Activated T-cell treated with anti-CD3 and anti-CD28 coated beads, Interleukin-2, amount 50 U/mL, for 4 hours (primary cell): ENCODE measurements around the gene EPB41L2. TPM values are rescaled to one million over a fixed set of nuclear protein-coding genes. Genes with fewer than 3 reads are reported as not detected.

Experiments used
- ATAC-seq, 2 donors: fragments of 200-7000 bp; cut with Tn5 transposase; one replicate each; pipeline ENCODE4 v1.10.0; 2021
- DNase-seq: peaks from one replicate; pipeline ENCODE4 v3.0.0-alpha.2; 2020
- H3K27me3 Mint-ChIP-seq: one replicate; pipeline ENCODE4 v1.8.0; 2021; ENCODE audit warnings: low read depth, mixed read lengths
- H3K36me3 Mint-ChIP-seq: one replicate; pipeline ENCODE4 v1.8.0; 2022; ENCODE audit warnings: mixed read lengths; ENCODE audit not compliant: insufficient read depth
- H3K4me1 Mint-ChIP-seq: one replicate; pipeline ENCODE4 v1.8.0; 2021; ENCODE audit warnings: low read depth, mixed read lengths
- H3K4me3 Mint-ChIP-seq: one replicate; pipeline ENCODE4 v1.8.0; 2021; ENCODE audit warnings: mild to moderate bottlenecking, moderate library complexity, mixed read lengths
- H3K9me3 Mint-ChIP-seq: one replicate; pipeline ENCODE4 v1.8.0; 2021; ENCODE audit warnings: mixed read lengths
- total RNA-seq, 3 donors: library from RNA; stranded (reverse); gene quantifications; one replicate each; pipeline ENCODE4 v1.2.1, GENCODE V29; 2021

The EPB41L2 gene
- total RNA-seq, 3 donors from 2014 or later: 11.7 to 18.0 (median 15.3) TPM

GRCh38 chr6:130837067-130837466 is 226.0 kb downstream of the EPB41L2 start:
- ATAC-seq: no peak
- DNase-seq: no peak
- no peak overlapping the region for H3K4me3 Mint-ChIP-seq
- no peaks in the 10 kb centered on the region for H3K4me1 Mint-ChIP-seq
- H3K36me3 Mint-ChIP-seq: no peaks in the 10 kb centered on the region
- H3K27me3 Mint-ChIP-seq: no peaks in the 10 kb centered on the region
- no peaks in the 10 kb centered on the region for H3K9me3 Mint-ChIP-seq

GRCh38 chr6:130836055-130836640 is 226.9 kb downstream of the EPB41L2 start:
- H3K4me3 Mint-ChIP-seq: no peak overlapping the region

DNA sequence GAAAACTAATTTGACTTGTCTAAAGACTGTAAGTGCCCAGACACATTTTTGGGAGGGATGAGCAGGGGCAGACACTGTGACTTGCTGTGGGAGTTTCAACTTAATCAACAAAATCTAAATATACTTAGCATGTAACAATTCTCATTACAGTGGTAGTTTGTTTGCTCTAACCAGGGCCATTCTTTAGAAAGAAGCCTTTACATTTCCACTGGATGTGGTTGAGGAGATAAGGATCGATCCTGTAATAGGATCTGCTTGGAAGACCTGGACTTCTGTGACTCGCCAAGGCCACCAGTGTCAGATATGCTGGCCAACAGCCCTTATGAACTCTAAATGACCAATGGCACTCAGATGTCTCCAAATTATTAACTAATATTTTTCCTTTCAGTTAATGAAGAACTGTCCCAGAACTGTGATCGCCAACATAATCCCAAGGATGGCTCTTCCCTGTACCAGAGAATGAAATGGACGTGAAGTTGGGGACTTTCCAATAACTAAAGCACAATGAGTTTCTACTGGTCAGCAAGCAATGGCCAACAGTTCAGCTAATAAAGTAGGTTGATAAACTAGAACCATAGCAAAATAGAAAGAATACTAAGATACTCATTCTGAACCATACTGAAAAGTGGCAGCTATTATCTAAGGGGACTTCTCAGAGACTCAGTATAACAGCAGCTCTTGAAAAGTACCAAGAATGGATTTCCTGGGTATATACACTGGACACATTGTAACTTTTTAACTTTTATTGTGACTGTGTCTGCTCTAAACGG is 228.4 kb downstream of the EPB41L2 start:
- H3K36me3 Mint-ChIP-seq: peaks cover 2% of the 10 kb centered on the region
- ATAC-seq (no peak), DNase-seq (no peak)

More at GRCh38 chr6:130836055-130836640, 226.9 kb downstream of the EPB41L2 start:
- no peak for DNase-seq
- H3K9me3 Mint-ChIP-seq: no peaks in the 10 kb centered on the region
- no peaks in the 10 kb centered on the region for H3K4me1 Mint-ChIP-seq
- H3K27me3 Mint-ChIP-seq: no peaks in the 10 kb centered on the region
- ATAC-seq: no peak
- H3K36me3 Mint-ChIP-seq: no peaks in the 10 kb centered on the region

DNA sequence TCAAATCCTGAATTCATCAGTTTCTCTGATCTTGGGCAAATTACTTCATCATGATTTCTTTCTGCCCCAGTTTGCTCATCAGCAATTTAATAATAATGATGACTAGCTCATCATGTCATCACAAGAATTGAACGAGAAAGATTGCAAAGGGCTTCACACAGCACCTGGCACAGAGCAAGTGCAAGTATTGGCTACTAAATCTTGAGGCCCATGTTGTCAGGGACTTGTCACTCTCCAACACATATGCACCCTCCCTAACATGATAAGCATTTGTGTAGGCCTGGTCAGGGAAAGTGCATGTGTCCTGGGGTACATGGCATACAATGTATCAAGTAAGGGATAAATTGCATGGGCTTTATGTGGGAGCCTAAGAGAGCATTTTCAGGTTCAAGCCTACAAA is 229.5 kb downstream of the EPB41L2 start:
- Mint-ChIP-seq H3K4me1 (no peaks in the 10 kb centered on the region), H3K36me3 (peaks cover 2% of the 10 kb centered on the region), H3K27me3 (no peaks in the 10 kb centered on the region), H3K4me3 (no peak overlapping the region), H3K9me3 (no peaks in the 10 kb centered on the region)
- DNase-seq (no peak), ATAC-seq (no peak)

More for the DNA sequence above, 228.4 kb downstream of the EPB41L2 start:
- Mint-ChIP-seq H3K27me3 (no peaks in the 10 kb centered on the region), H3K4me3 (no peak overlapping the region), H3K9me3 (no peaks in the 10 kb centered on the region), H3K4me1 (no peaks in the 10 kb centered on the region)

DNA sequence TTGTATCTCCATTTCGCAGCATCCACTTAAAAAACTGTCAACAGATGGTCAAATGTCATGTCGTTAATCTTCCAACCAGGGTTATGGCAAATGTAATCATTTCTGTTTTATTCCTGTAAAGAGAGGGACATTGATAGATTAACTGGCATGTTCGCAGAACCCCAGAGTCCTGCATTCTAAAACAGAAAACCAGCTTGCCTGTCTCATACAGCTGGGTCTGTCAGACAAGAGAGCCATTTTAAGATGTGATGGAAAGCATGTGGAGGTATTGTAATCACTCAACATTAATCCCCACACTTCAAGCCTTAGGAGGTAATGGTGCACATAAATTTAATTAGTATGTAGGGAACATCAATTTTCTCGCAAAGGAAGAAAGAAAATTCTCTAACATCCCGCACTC is 231.4 kb downstream of the EPB41L2 start:
- no peak for DNase-seq
- Mint-ChIP-seq H3K36me3 (peaks cover 2% of the 10 kb centered on the region), H3K4me1 (no peaks in the 10 kb centered on the region), H3K9me3 (no peaks in the 10 kb centered on the region), H3K4me3 (no peak overlapping the region), H3K27me3 (no peaks in the 10 kb centered on the region)
- no peak for ATAC-seq

GRCh38 chr6:130829333-130829910 is 233.6 kb downstream of the EPB41L2 start:
- Mint-ChIP-seq H3K4me1 (peaks cover 2% of the 10 kb centered on the region), H3K36me3 (peaks cover 2% of the 10 kb centered on the region), H3K4me3 (no peak overlapping the region), H3K9me3 (no peaks in the 10 kb centered on the region), H3K27me3 (no peaks in the 10 kb centered on the region)
- no peak for DNase-seq
- no peak for ATAC-seq

DNA sequence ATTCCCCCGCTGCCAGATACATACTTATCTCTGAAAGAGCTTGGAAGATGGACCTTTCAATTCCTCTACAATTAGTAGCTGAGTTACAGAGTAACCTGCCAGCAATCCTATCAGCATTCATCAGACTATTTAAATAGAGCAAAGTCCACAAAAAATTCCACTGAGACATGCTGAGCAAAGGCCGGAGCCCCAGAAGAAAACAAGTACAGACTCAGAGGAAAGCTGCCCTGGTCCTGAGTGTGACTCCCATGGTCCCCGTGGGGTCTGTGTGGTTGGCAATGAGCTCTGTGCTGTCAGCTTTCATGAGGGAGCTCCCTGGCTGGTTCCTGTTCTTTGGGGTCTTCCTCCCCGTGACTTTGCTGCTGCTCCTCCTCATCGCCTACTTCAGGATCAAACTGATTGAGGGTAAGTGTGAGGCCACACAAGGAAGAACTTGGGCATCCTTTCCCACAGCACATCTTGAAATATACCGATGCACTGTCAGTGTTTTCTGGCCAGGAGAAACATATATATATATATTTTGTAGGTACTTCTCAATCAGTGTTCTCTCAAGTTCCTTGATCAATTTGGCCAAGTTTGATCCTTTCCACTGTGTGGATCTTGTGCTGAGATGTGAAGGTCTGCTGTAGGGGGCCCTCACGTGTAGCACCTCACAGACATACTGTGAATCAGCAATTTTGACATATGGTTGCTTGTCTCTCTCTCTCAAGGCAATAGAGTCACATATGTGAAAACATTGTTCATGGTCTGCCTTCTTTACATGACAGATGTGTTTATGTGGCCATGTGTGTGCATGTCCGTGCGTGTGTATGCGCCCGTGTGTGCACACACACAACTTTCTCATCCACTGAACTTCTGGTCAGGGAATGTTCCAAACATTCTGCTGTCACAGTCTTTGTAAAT is 235.5 kb downstream of the EPB41L2 start, which contains the start of gene SMLR1:
SMLR1 (plus strand) TSS at position 160 of the 903 bp plus-strand sequence; CDS start at position 168, 8 bp downstream.
- no peak for DNase-seq
- no peaks in the 10 kb centered on the region for H3K9me3 Mint-ChIP-seq

DNA sequence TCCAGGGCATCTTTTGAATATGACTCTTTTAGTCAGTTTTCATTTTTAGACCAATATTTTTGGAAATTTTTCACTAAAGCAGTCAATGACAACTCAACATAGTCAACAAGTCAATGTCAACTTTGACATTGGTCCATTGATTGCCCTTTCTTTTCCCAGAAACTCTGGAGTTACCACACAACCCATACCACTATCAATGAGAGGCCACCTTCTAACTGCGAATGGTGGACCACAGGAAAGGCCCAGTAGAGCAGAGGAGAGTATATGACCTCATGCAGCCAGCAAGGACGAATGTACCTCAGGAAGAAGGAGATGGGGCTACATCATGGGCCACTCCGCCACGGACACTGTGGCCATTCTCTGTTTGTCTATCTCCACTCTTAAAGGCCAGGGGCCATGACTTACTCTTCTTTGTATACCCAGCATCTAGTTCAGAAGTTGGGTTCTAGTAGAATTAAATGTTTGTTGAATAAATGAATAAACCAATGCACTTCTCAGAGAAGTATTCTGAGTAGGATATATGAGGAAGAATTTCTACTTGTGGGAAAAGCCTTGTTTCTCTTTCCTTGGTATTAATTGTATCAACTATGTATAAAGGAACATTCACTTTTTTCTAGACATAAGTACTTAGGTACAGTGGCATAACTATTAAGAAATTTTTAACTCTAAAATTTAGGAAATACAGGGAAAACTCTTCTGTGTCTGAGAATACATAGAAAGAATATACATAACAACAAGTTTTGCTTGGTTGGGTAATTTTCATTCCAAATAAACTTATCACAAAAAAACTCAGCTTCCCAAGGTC is 236.4 kb downstream of the EPB41L2 start:
- Mint-ChIP-seq H3K4me3 (no peak overlapping the region), H3K27me3 (no peaks in the 10 kb centered on the region), H3K4me1 (peaks cover 2% of the 10 kb centered on the region), H3K9me3 (no peaks in the 10 kb centered on the region), H3K36me3 (peaks cover 2% of the 10 kb centered on the region)
- DNase-seq: no peak
- ATAC-seq: no peak

More for the DNA sequence above, 235.5 kb downstream of the EPB41L2 start, which contains the start of gene SMLR1:
- Mint-ChIP-seq H3K36me3 (peaks cover 2% of the 10 kb centered on the region), H3K4me1 (peaks cover 2% of the 10 kb centered on the region), H3K27me3 (no peaks in the 10 kb centered on the region), H3K4me3 (no peak within 1 kb of the TSS)
- ATAC-seq: no peak

DNA sequence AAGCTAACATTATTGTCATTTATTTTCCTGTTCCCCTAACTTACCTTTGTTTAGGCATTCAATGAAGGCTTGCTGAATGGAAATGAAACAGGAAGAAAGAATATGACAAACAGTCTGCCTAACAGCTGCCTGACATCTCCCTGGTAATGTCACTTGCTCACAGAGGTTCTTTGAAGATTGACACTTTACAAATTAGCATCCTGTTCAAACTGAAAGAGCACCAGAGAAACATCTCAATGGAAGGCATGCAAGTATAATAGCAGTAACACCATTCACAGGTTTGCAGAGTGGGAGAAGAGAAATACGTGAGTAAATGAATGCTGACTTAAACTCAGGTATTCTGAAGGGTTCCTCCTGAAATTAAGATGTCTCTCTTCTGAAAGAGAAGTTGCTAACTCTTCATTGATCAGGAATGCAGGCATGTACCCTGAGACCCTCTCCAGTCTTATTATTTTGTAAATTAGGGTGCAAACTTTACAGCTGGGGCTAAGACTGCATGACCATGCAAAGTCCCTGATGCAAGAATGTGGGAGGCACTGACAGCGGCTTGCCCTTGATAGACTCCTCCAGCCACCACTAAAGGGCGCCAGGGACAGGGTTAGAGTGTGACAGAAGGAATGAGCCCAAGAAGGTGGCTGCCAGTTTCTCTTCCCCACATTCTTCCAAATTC is 237.1 kb downstream of the EPB41L2 start:
- ATAC-seq (no peak), DNase-seq (no peak)
- no peaks in the 10 kb centered on the region for H3K27me3 Mint-ChIP-seq
- no peaks in the 10 kb centered on the region for H3K9me3 Mint-ChIP-seq
- no peak overlapping the region for H3K4me3 Mint-ChIP-seq
- peaks cover under 1% of the 10 kb centered on the region for H3K36me3 Mint-ChIP-seq
- peaks cover 2% of the 10 kb centered on the region for H3K4me1 Mint-ChIP-seq

GRCh38 chr6:130824978-130825694 is 237.9 kb downstream of the EPB41L2 start:
- Mint-ChIP-seq H3K4me1 (peaks cover 2% of the 10 kb centered on the region), H3K36me3 (no peaks in the 10 kb centered on the region), H3K4me3 (no peak overlapping the region), H3K9me3 (no peaks in the 10 kb centered on the region), H3K27me3 (no peaks in the 10 kb centered on the region)
- no peak for DNase-seq
- no peak for ATAC-seq

DNA sequence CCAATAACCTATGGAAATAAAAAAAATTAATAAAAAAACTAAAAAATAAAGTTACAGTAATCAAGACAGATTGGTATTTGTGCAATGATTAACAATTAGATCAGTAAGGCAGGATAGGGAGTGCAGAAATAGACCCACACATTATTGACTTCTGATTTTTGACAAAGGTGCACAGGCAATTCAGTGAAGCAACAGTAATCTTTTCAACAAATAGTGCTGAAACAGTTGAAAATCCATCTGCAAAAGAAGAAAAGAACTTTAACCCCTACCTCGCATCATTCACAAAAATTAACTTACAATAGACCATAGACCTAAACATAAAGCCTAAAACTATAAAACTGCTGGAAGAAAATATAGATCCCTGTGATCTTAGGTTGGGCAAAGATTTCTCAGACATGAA is 240.3 kb downstream of the EPB41L2 start:
- H3K4me1 Mint-ChIP-seq: peaks cover 2% of the 10 kb centered on the region
- ATAC-seq: no peak

GRCh38 chr6:130815200-130816071 is 247.6 kb downstream of the EPB41L2 start:
- H3K9me3 Mint-ChIP-seq: peaks cover 7% of the 10 kb centered on the region
- H3K4me1 Mint-ChIP-seq: no peaks in the 10 kb centered on the region
- ATAC-seq (no peak), DNase-seq (no peak)
- H3K4me3 Mint-ChIP-seq: no peak overlapping the region
- peaks cover 2% of the 10 kb centered on the region for H3K27me3 Mint-ChIP-seq
- H3K36me3 Mint-ChIP-seq: no peaks in the 10 kb centered on the region

More for the DNA sequence above, 240.3 kb downstream of the EPB41L2 start:
- no peak for DNase-seq
- Mint-ChIP-seq H3K9me3 (no peaks in the 10 kb centered on the region), H3K27me3 (peaks cover 2% of the 10 kb centered on the region), H3K36me3 (no peaks in the 10 kb centered on the region), H3K4me3 (no peak overlapping the region)
